Smooth muscle cell (in vitro differentiated cells): ENCODE data around the gene PLCB4. TPM values are rescaled to one million over a fixed set of nuclear protein-coding genes. Genes with fewer than 3 reads are reported as not detected.

Experiments used
- DNase-seq: peaks from one replicate; lab custom pipeline; 2025; ENCODE audit not compliant: unreplicated experiment; lab: John Stamatoyannopoulos, UW
- H2AFZ ChIP-seq: fragments of 200-600 bp; sonication (generic); 2 replicates; pipeline ENCODE4 v1.6.0; 2016; ENCODE audit warnings: antibody characterized with exemption, low read depth, mild to moderate bottlenecking
- H3F3A ChIP-seq: fragments of 200-600 bp; sonication (generic); 2 replicates; pipeline ENCODE4 v1.6.0; 2017; ENCODE audit warnings: antibody characterized with exemption, low read depth
- H3K27ac ChIP-seq: fragments of 200-600 bp; sonication (generic); 2 replicates; pipeline ENCODE4 v1.5.1; 2016; ENCODE audit warnings: low read depth, mild to moderate bottlenecking
- H3K27me3 ChIP-seq: fragments of 200-600 bp; sonication (generic); 2 replicates; pipeline ENCODE4 v1.6.1; 2016; ENCODE audit warnings: low read depth, mild to moderate bottlenecking
- H3K36me3 ChIP-seq: fragments of 200-600 bp; sonication (generic); 2 replicates; pipeline ENCODE4 v1.5.1; 2016; ENCODE audit warnings: low read depth
- H3K4me1 ChIP-seq: fragments of 200-600 bp; sonication (generic); 2 replicates; pipeline ENCODE4 v1.5.1; 2016; ENCODE audit warnings: low read depth
- H3K4me2 ChIP-seq: fragments of 200-600 bp; sonication (generic); 2 replicates; pipeline ENCODE4 v1.6.0; 2016; ENCODE audit warnings: mild to moderate bottlenecking
- H3K4me3 ChIP-seq: fragments of 200-600 bp; sonication (generic); 2 replicates; pipeline ENCODE4 v1.5.1; 2016; ENCODE audit warnings: mild to moderate bottlenecking
- H3K79me2 ChIP-seq: fragments of 200-600 bp; sonication (generic); 2 replicates; pipeline ENCODE4 v1.6.0; 2016; ENCODE audit warnings: low read depth, mild to moderate bottlenecking
- H3K9ac ChIP-seq: fragments of 200-600 bp; sonication (generic); 2 replicates; pipeline ENCODE4 v1.6.0; 2016; ENCODE audit warnings: low read depth
- H3K9me3 ChIP-seq: fragments of 200-600 bp; sonication (generic); replicated peaks from 2 replicates; pipeline ENCODE4 v1.5.1; 2016; ENCODE audit warnings: low read depth
- H4K20me1 ChIP-seq: fragments of 200-600 bp; sonication (generic); 2 replicates; pipeline ENCODE4 v1.6.0; 2016; ENCODE audit warnings: low read depth
- CTCF ChIP-seq: fragments of 200-600 bp; sonication (generic); IDR thresholded peaks from 2 replicates; pipeline ENCODE4 v1.5.1; 2017; ENCODE audit warnings: borderline replicate concordance, mild to moderate bottlenecking, antibody characterized with exemption; ENCODE audit not compliant: insufficient read depth, poor library complexity, severe bottlenecking
- WGBS: methylation state at CpG from one replicate; pipeline ENCODE4 v1.1.7; 2016; ENCODE audit warnings: low lambda C conversion rate; 5-methylcytosine and 5-hydroxymethylcytosine counted together
- polyA plus RNA-seq: library from polyadenylated mRNA; unstranded; fragments of >200 nt; fragmentation: Nextera tagmentation; extraction: Ambion mirVana; gene quantifications from 2 replicates; pipeline ENCODE4 v1.2.1, GENCODE V29; 2016
- total RNA-seq: library from RNA; depleted of rRNA; stranded (reverse); fragments of >200 nt; gene quantifications from 2 replicates; pipeline ENCODE4 v1.2.3, GENCODE V29; 2014

Gene PLCB4
- total and polyA plus RNA-seq, 2 experiments from 2014 or later = 3.0 to 5.3 TPM

GRCh38 chr20:9412309-9412708, 343.4 kb downstream of the PLCB4 start:
- TF ChIP-seq CTCF = no peak
- Histone ChIP-seq H3K9me3 (no peaks in the 10 kb centered on the region), H3K27ac (no peak overlapping the region), H3K4me1 (no peaks in the 10 kb centered on the region), H3K79me2 (no peaks in the 10 kb centered on the region), H3F3A (no peaks in the 10 kb centered on the region), H3K4me2 (no peak overlapping the region), H3K36me3 (no peaks in the 10 kb centered on the region), H3K4me3 (no peak overlapping the region), H3K9ac (no peak overlapping the region), H3K27me3 (no peaks in the 10 kb centered on the region), H2AFZ (no peak overlapping the region), H4K20me1 (no peaks in the 10 kb centered on the region)
- no peak for DNase-seq
- WGBS = 95% methylated on average over 5 of the region's 5 CpGs

GRCh38 chr20:9413001-9413400, 344.1 kb downstream of the PLCB4 start:
- no peak overlapping the region for H2AFZ ChIP-seq
- 95% methylated on average over 10 of the region's 10 CpGs for WGBS

GRCh38 chr20:9415426-9415825, 346.5 kb downstream of the PLCB4 start:
- H3K9me3 ChIP-seq = no peaks in the 10 kb centered on the region
- H2AFZ ChIP-seq = no peak overlapping the region
- no peaks in the 10 kb centered on the region for H4K20me1 ChIP-seq
- H3K27ac ChIP-seq = no peak overlapping the region
- DNase-seq = no peak
- no peaks in the 10 kb centered on the region for H3K4me1 ChIP-seq
- no peak overlapping the region for H3K4me3 ChIP-seq
- H3F3A ChIP-seq = no peaks in the 10 kb centered on the region
- no peaks in the 10 kb centered on the region for H3K36me3 ChIP-seq
- no peak overlapping the region for H3K9ac ChIP-seq
- no peak overlapping the region for H3K4me2 ChIP-seq
- 98% methylated on average over 2 of the region's 2 CpGs for WGBS
- no peak for TF ChIP-seq CTCF
- H3K79me2 ChIP-seq = no peaks in the 10 kb centered on the region
- no peaks in the 10 kb centered on the region for H3K27me3 ChIP-seq

More at GRCh38 chr20:9413001-9413400, 344.1 kb downstream of the PLCB4 start:
- H3K79me2 ChIP-seq = no peaks in the 10 kb centered on the region
- no peak for TF ChIP-seq CTCF
- no peak overlapping the region for H3K9ac ChIP-seq
- DNase-seq = no peak
- H3F3A ChIP-seq = no peaks in the 10 kb centered on the region
- H3K27ac ChIP-seq = no peak overlapping the region
- H4K20me1 ChIP-seq = no peaks in the 10 kb centered on the region
- no peaks in the 10 kb centered on the region for H3K9me3 ChIP-seq
- no peaks in the 10 kb centered on the region for H3K27me3 ChIP-seq
- H3K4me2 ChIP-seq = no peak overlapping the region
- no peak overlapping the region for H3K4me3 ChIP-seq
- H3K36me3 ChIP-seq = no peaks in the 10 kb centered on the region
- no peaks in the 10 kb centered on the region for H3K4me1 ChIP-seq

- H3K4me2 ChIP-seq = no peak overlapping the region
- no peaks in the 10 kb centered on the region for H3K36me3 ChIP-seq
- no peak overlapping the region for H2AFZ ChIP-seq
- H3K4me1 ChIP-seq = no peaks in the 10 kb centered on the region
- H3F3A ChIP-seq = no peaks in the 10 kb centered on the region
- no peaks in the 10 kb centered on the region for H4K20me1 ChIP-seq
- DNase-seq = no peak
- H3K79me2 ChIP-seq = no peaks in the 10 kb centered on the region
- H3K27ac ChIP-seq = no peak overlapping the region
- no peaks in the 10 kb centered on the region for H3K9me3 ChIP-seq
- WGBS = 97% methylated on average over 3 of the region's 3 CpGs
- no peak overlapping the region for H3K9ac ChIP-seq
- TF ChIP-seq CTCF = no peak
- H3K4me3 ChIP-seq = no peak overlapping the region
- H3K27me3 ChIP-seq = no peaks in the 10 kb centered on the region
These were observed 347.5 kb downstream of the PLCB4 start for GRCh38 chr20:9416421-9416820.
